A673 (cell line): ENCODE results near the gene ING4. TPM values are rescaled to one million over a fixed set of nuclear protein-coding genes. Genes with fewer than 3 reads are reported as not detected.

Experiments
- BruUV-seq: library from RNA; stranded (reverse); fragments of 400-500 nt; replicated peaks from 2 replicates; lab custom pipeline; 2021; lab: Mats Ljungman, UMichigan
- CTCF ChIA-PET: fragments of 300-600 bp; sonication (Branson Sonifier 250); formaldehyde crosslinking; loops from one replicate; lab custom pipeline; 2022; ENCODE audit warnings: antibody characterized with exemption; lab: Charles Lee
- POLR2A ChIA-PET: fragments of 300-600 bp; sonication (Branson Sonifier 250); formaldehyde crosslinking; loops from one replicate; lab custom pipeline; 2022; ENCODE audit warnings: antibody characterized with exemption; ENCODE audit not compliant: low non-redundant PET; lab: Charles Lee
- DNase-seq: peaks from one replicate; pipeline ENCODE4 v3.0.0-alpha.2; 2015; ENCODE audit warnings: low spot score
- H3K27ac ChIP-seq: fragments of 200-600 bp; sonication (generic); 2 replicates; pipeline ENCODE4 v1.5.1; 2016; ENCODE audit warnings: mixed run types, low read depth, mild to moderate bottlenecking, mixed read lengths, antibody characterized with exemption, low read length; ENCODE audit not compliant: poor library complexity, severe bottlenecking
- H3K27me3 ChIP-seq: fragments of 200-600 bp; sonication (generic); replicated peaks from 2 replicates; pipeline ENCODE4 v1.6.1; 2017; ENCODE audit warnings: mixed run types, low read depth, mild to moderate bottlenecking, mixed read lengths, antibody characterized with exemption, low read length; ENCODE audit not compliant: insufficient read depth, poor library complexity
- H3K36me3 ChIP-seq: fragments of 200-600 bp; sonication (generic); 2 replicates; pipeline ENCODE4 v1.6.1; 2016; ENCODE audit warnings: mixed run types, mild to moderate bottlenecking, mixed read lengths, antibody characterized with exemption, low read length; ENCODE audit not compliant: insufficient read depth, poor library complexity, severe bottlenecking
- H3K4me1 ChIP-seq: fragments of 200-600 bp; sonication (generic); 2 replicates; pipeline ENCODE4 v1.6.1; 2017; ENCODE audit warnings: mixed run types, mild to moderate bottlenecking, mixed read lengths, antibody characterized with exemption, low read length; ENCODE audit not compliant: insufficient read depth, poor library complexity, severe bottlenecking
- H3K4me3 ChIP-seq: fragments of 200-600 bp; sonication (generic); 2 replicates; pipeline ENCODE4 v1.5.1; 2016; ENCODE audit warnings: low read depth, mixed run types, mild to moderate bottlenecking, mixed read lengths, low read length; ENCODE audit not compliant: poor library complexity, severe bottlenecking
- H3K9me3 ChIP-seq: fragments of 200-600 bp; sonication (generic); 2 replicates; pipeline ENCODE4 v1.6.1; 2016; ENCODE audit warnings: mixed run types, low read depth, mild to moderate bottlenecking, mixed read lengths, antibody characterized with exemption, low read length; ENCODE audit not compliant: poor library complexity, severe bottlenecking
- EZH2 ChIP-seq: fragments of 200-600 bp; sonication (generic); IDR thresholded peaks from 2 replicates; pipeline ENCODE4 v1.6.1; 2017; ENCODE audit warnings: borderline replicate concordance, low read depth, mild to moderate bottlenecking, mixed read lengths, antibody characterized with exemption, low read length; ENCODE audit not compliant: poor library complexity, severe bottlenecking
- intact Hi-C: fragments of 100-400 bp; cut with micrococcal nuclease; formaldehyde crosslinking; loops from one replicate; pipeline ENCODE4 v1.10.0; 2022; ENCODE audit not compliant: unreplicated experiment
- total RNA-seq: library from RNA; stranded (reverse); gene quantifications from 2 replicates; pipeline ENCODE4 v1.2.3, GENCODE V29; 2021
- TF ChIP-seq, protein P1 (sequence below): fragments of 300-800, 200-600 bp; sonication (generic); conservative IDR thresholded peaks from 2 replicates; pipeline ENCODE4 v1.5.1; 2017; ENCODE audit warnings: low read depth, mild to moderate bottlenecking, antibody characterized with exemption, low read length, moderate library complexity, mixed read lengths

ING4 gene
- total RNA-seq, 1 experiment from 2014 or later = 21.4 TPM

DNA sequence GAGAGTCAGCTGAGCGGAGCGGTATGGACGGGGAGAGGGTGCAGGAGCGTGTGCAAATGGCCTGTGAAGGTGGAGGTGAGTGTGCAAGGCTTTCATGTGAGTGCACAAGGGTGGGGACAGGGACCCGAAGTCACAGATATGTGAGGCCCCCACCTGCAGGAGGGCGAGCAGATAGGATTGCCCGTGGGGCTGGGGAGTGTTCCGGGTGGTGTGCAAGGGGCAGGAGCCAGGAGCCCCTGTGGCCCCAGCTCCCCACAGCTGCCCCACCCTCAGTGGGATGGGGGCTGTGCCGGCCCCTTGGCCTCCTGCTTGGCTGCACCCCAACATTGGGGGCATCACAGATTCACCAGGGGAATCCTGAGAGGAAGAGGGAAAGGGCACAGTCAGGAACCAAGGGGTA is 31.8 kb upstream of the ING4 start:
- no peak overlapping the region for H3K4me3 ChIP-seq
- intact Hi-C loops = loop anchor here (5.0 kb wide), 1 partner anchor 142 kb away; no protein-coding TSS in a partner anchor
- H3K27me3 ChIP-seq = peaks cover 5% of the 10 kb centered on the region
- H3K4me1 ChIP-seq = peaks cover 17% of the 10 kb centered on the region
- ChIA-PET POLR2A (no interaction called here), CTCF (no interaction called here)
- DNase-seq = no peak
- TF ChIP-seq, protein P1, sequence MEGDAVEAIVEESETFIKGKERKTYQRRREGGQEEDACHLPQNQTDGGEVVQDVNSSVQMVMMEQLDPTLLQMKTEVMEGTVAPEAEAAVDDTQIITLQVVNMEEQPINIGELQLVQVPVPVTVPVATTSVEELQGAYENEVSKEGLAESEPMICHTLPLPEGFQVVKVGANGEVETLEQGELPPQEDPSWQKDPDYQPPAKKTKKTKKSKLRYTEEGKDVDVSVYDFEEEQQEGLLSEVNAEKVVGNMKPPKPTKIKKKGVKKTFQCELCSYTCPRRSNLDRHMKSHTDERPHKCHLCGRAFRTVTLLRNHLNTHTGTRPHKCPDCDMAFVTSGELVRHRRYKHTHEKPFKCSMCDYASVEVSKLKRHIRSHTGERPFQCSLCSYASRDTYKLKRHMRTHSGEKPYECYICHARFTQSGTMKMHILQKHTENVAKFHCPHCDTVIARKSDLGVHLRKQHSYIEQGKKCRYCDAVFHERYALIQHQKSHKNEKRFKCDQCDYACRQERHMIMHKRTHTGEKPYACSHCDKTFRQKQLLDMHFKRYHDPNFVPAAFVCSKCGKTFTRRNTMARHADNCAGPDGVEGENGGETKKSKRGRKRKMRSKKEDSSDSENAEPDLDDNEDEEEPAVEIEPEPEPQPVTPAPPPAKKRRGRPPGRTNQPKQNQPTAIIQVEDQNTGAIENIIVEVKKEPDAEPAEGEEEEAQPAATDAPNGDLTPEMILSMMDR = no peak
- no peak for TF ChIP-seq EZH2
- no peak overlapping the region for H3K27ac ChIP-seq
- BruUV-seq = no TSS peak
- no peaks in the 10 kb centered on the region for H3K36me3 ChIP-seq
- no peaks in the 10 kb centered on the region for H3K9me3 ChIP-seq

DNA sequence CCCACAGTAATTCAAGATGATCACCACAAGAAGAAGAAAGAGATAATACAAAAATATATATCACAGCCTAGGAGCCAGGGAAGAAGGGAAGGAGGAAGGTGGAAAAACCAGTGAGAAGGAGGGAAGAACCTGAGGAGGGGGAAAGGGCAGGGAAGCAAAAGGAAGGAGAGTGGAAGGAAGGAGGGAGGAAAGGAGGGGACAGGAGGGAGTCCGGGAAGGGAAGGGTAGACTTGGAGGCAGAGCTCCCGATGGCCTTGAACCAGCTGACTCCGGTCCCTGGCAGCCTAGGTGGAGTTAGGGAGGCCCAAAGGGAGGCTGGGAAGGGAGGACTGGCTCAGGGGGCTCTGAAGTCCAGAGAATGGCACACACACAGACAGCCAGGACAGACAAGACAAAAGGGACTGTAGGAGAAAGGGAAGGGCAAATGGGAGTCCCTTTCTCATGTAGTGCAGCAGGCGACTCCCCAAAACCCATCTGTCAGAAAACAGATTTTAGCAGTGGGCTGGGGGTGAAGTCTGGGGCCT is 31.0 kb upstream of the ING4 start:
- no peak overlapping the region for H3K4me3 ChIP-seq
- intact Hi-C loops = no loop called here
- H3K27me3 ChIP-seq = no peaks in the 10 kb centered on the region
- peaks cover 17% of the 10 kb centered on the region for H3K4me1 ChIP-seq
- no peak for DNase-seq
- H3K9me3 ChIP-seq = no peaks in the 10 kb centered on the region
- ChIA-PET CTCF (no interaction called here), POLR2A (no interaction called here)
- no peaks in the 10 kb centered on the region for H3K36me3 ChIP-seq
- no TSS peak for BruUV-seq
- H3K27ac ChIP-seq = no peak overlapping the region
- no peak for TF ChIP-seq EZH2

DNA sequence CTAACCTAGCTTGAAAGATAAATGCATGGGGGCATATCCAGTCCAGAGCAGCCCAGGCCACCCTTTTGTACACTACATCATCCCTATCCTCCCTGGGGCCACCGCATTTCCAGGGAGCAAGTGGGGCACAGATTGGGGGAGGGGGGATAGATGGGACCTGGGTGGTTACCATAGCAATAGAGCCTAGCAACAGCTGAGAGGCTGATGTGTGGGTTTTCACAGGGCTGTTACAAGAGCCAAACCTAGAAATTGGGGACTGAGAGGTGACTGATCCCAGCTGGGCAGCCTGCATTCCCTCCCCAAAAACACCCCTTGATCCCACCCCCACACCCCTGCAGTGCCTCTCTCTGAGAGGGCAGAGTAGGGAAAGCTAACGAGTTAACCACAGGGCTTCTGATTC is 30.0 kb upstream of the ING4 start:
- no TSS peak for BruUV-seq
- Histone ChIP-seq H3K4me1 (peaks cover 19% of the 10 kb centered on the region), H3K27me3 (no peaks in the 10 kb centered on the region), H3K4me3 (no peak overlapping the region), H3K36me3 (no peaks in the 10 kb centered on the region), H3K9me3 (no peaks in the 10 kb centered on the region), H3K27ac (no peak overlapping the region)
- DNase-seq = no peak
- ChIA-PET POLR2A (interaction anchor here (0.5 kb wide), 1 partner anchor 559 kb away, joined by 4 read pairs; no protein-coding TSS in a partner anchor), CTCF (interaction anchor here (0.6 kb wide), 1 partner anchor 120 kb away, joined by 5 read pairs; no protein-coding TSS in a partner anchor)
- no peak for TF ChIP-seq EZH2
- intact Hi-C loops = no loop called here

DNA sequence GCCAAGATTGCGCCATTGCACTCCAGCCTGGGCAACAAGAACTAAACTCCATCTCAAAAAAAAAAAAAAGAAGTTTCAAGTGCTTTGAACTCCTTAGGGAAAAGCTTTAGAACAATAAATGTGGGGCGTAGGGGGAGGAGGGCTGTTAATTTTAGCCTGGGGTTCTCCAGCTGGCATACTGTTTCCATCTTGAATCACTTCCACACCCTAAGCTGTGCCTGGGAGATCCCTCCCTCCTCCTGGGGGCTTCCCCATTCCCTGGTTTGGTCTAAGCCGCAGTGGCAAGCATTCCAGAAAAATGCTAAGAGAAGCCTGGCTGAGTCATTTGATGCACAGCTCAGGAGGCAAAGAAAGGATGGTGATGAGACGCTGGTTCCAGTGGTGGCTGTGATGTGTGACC is 28.6 kb upstream of the ING4 start:
- Histone ChIP-seq H3K27me3 (no peaks in the 10 kb centered on the region), H3K36me3 (no peaks in the 10 kb centered on the region), H3K4me1 (peaks cover 31% of the 10 kb centered on the region), H3K4me3 (no peak overlapping the region), H3K27ac (no peak overlapping the region), H3K9me3 (no peaks in the 10 kb centered on the region)
- CTCF ChIA-PET = no interaction called here
- BruUV-seq = no TSS peak
- no peak for TF ChIP-seq EZH2
- TF ChIP-seq, protein P1 = no peak
- DNase-seq = no peak
- POLR2A ChIA-PET = no interaction called here
- intact Hi-C loops = no loop called here
